SK-N-SH (cell line): ENCODE measurements around the gene ELF3.

Source experiments
- CTCF ChIP-seq: fragments of 200-600 bp; sonication (generic); IDR thresholded peaks from 2 replicates; pipeline ENCODE4 v1.6.1; 2017; ENCODE audit warnings: antibody characterized with exemption, mild to moderate bottlenecking, moderate library complexity
- FOSL2 ChIP-seq: IDR thresholded peaks from 2 replicates; pipeline ENCODE4 v1.4.0; 2012; ENCODE audit warnings: low read depth, mild to moderate bottlenecking, moderate library complexity, borderline replicate concordance
- FOXJ3 ChIP-seq: sonication (generic); formaldehyde crosslinking; IDR thresholded peaks from 2 replicates; pipeline ENCODE4 v1.5.1; 2020; ENCODE audit warnings: mild to moderate bottlenecking, missing genetic modification reagents
- JUND ChIP-seq: IDR thresholded peaks from 2 replicates; pipeline ENCODE4 v1.4.0; 2012
- NRF1 ChIP-seq: IDR thresholded peaks from 2 replicates; pipeline ENCODE4 v1.6.1; 2012; ENCODE audit warnings: low read depth, mild to moderate bottlenecking, low read length
- POLR2AphosphoS5 ChIP-seq: IDR thresholded peaks from 2 replicates; pipeline ENCODE4 v1.6.1; 2012; ENCODE audit warnings: low read depth, low read length
- RCOR1 ChIP-seq: fragments of 150-350 bp; IDR thresholded peaks from 2 replicates; pipeline ENCODE4 v1.6.1; 2017; ENCODE audit warnings: antibody characterized with exemption, low read length
- SIN3A ChIP-seq: IDR thresholded peaks from 2 replicates; pipeline ENCODE4 v1.6.1; 2012; ENCODE audit warnings: low read depth, mild to moderate bottlenecking, low read length, moderate library complexity, borderline replicate concordance
- SMC3 ChIP-seq: IDR thresholded peaks from 2 replicates; pipeline ENCODE4 v1.6.1; 2012; ENCODE audit warnings: low read depth, low read length, improper control_type of control experiment
- TAF1 ChIP-seq: IDR thresholded peaks from 2 replicates; pipeline ENCODE4 v1.6.1; 2012; ENCODE audit warnings: low read depth, mild to moderate bottlenecking, low read length, moderate library complexity, borderline replicate concordance
- TEAD4 ChIP-seq: IDR thresholded peaks from 2 replicates; pipeline ENCODE4 v1.4.0; 2012; ENCODE audit warnings: mild to moderate bottlenecking, borderline replicate concordance; ENCODE audit not compliant: insufficient read depth
- TF ChIP-seq, protein P1 (sequence below): IDR thresholded peaks from 2 replicates; pipeline ENCODE4 v1.6.1; 2012; ENCODE audit warnings: mild to moderate bottlenecking, low read depth, low read length, moderate library complexity
- TF ChIP-seq, protein P2 (sequence below): IDR thresholded peaks from 2 replicates; pipeline ENCODE4; 2012

DNA sequence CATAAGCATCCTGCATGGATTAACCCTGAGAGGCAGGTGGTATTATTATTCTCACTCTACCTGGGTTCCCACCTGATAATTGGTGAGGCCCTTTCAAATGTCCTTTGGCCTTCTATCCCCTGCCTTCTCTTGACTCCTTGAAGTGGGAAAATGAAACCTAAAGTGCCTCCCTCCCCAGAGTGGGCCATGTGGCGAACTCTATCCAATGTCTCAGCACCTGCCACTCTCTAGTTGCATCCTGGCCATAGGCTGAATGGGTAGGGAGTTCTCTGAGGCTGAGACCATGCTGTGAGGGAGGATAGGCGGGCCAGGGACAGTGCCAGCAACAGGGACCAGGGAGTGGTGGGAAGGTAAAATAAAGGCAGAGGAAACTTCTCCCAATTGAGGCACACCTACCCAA, 35.3 kb downstream of the ELF3 start:
- no peak for TF ChIP-seq JUND
- TF ChIP-seq CTCF = no peak
- TF ChIP-seq TEAD4 = no peak
- no peak for TF ChIP-seq POLR2AphosphoS5
- TF ChIP-seq RCOR1 = no peak
- no peak for TF ChIP-seq SMC3
- TF ChIP-seq FOSL2 = no peak
- no peak for TF ChIP-seq NRF1
- no peak for TF ChIP-seq SIN3A
- TF ChIP-seq, protein P1, sequence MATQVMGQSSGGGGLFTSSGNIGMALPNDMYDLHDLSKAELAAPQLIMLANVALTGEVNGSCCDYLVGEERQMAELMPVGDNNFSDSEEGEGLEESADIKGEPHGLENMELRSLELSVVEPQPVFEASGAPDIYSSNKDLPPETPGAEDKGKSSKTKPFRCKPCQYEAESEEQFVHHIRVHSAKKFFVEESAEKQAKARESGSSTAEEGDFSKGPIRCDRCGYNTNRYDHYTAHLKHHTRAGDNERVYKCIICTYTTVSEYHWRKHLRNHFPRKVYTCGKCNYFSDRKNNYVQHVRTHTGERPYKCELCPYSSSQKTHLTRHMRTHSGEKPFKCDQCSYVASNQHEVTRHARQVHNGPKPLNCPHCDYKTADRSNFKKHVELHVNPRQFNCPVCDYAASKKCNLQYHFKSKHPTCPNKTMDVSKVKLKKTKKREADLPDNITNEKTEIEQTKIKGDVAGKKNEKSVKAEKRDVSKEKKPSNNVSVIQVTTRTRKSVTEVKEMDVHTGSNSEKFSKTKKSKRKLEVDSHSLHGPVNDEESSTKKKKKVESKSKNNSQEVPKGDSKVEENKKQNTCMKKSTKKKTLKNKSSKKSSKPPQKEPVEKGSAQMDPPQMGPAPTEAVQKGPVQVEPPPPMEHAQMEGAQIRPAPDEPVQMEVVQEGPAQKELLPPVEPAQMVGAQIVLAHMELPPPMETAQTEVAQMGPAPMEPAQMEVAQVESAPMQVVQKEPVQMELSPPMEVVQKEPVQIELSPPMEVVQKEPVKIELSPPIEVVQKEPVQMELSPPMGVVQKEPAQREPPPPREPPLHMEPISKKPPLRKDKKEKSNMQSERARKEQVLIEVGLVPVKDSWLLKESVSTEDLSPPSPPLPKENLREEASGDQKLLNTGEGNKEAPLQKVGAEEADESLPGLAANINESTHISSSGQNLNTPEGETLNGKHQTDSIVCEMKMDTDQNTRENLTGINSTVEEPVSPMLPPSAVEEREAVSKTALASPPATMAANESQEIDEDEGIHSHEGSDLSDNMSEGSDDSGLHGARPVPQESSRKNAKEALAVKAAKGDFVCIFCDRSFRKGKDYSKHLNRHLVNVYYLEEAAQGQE = no peak
- TF ChIP-seq, protein P2, sequence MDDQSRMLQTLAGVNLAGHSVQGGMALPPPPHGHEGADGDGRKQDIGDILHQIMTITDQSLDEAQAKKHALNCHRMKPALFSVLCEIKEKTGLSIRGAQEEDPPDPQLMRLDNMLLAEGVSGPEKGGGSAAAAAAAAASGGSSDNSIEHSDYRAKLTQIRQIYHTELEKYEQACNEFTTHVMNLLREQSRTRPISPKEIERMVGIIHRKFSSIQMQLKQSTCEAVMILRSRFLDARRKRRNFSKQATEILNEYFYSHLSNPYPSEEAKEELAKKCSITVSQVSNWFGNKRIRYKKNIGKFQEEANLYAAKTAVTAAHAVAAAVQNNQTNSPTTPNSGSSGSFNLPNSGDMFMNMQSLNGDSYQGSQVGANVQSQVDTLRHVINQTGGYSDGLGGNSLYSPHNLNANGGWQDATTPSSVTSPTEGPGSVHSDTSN = no peak
- no peak for TF ChIP-seq TAF1
- TF ChIP-seq FOXJ3 = no peak
